Natural killer cell (primary cell): ENCODE data around the gene SLAIN2. TPM values are rescaled to one million over a fixed set of nuclear protein-coding genes. Genes with fewer than 3 reads are reported as not detected.

Source experiments
- ATAC-seq, 3 donors: fragments of 150-1000 bp in 2 of 3; fragments of 200-7000 bp in 1 of 3; cut with Tn5 transposase; 1 replicate in 1 of 3; 2 replicates in 2 of 3; pipeline ENCODE4 v1.10.0; 2021; ENCODE audit warnings: mild to moderate bottlenecking in 2 of 3, moderate library complexity in 2 of 3
- DNase-seq, 2 donors: peaks; one replicate each; pipeline versions ENCODE4 v3.0.0 to v3.0.0-alpha.2; 2013 to 2021; ENCODE audit warnings: mixed read lengths in 1 of 2
- H3K27ac ChIP-seq: one replicate; pipeline ENCODE4 v1.5.1; 2013; ENCODE audit warnings: mild to moderate bottlenecking, low read length
- H3K27me3 ChIP-seq: one replicate; pipeline ENCODE4 v1.6.1; 2013; ENCODE audit warnings: low read length; ENCODE audit not compliant: control insufficient read depth, insufficient read depth
- H3K36me3 ChIP-seq: one replicate; pipeline ENCODE4 v1.6.1; 2013; ENCODE audit warnings: low read length; ENCODE audit not compliant: control insufficient read depth, insufficient read depth
- H3K4me1 ChIP-seq: one replicate; pipeline ENCODE4 v1.6.1; 2013; ENCODE audit warnings: low read length; ENCODE audit not compliant: control insufficient read depth, insufficient read depth
- H3K4me3 ChIP-seq: one replicate; pipeline ENCODE4 v1.5.1; 2013; ENCODE audit warnings: low read length
- H3K9me3 ChIP-seq: one replicate; pipeline ENCODE4 v1.6.1; 2013; ENCODE audit warnings: low read length; ENCODE audit not compliant: control insufficient read depth, insufficient read depth
- H3K27ac Mint-ChIP-seq, 2 donors: one replicate each; pipeline ENCODE4 v1.8.0; 2022; ENCODE audit warnings: mild to moderate bottlenecking in 2 of 2, mixed read lengths in 2 of 2, moderate library complexity in 1 of 2
- H3K27me3 Mint-ChIP-seq, 2 donors: one replicate each; pipeline ENCODE4 v1.8.0; 2022; ENCODE audit warnings: low read depth in 2 of 2, mixed read lengths in 2 of 2
- H3K36me3 Mint-ChIP-seq: one replicate; pipeline ENCODE4 v1.8.0; 2022; ENCODE audit warnings: mixed read lengths
- H3K4me1 Mint-ChIP-seq, 2 donors: one replicate each; pipeline ENCODE4 v1.8.0; 2022; ENCODE audit warnings: mixed read lengths in 2 of 2
- H3K4me3 Mint-ChIP-seq: one replicate; pipeline ENCODE4 v1.8.0; 2022; ENCODE audit warnings: mild to moderate bottlenecking, moderate library complexity, mixed read lengths
- H3K9me3 Mint-ChIP-seq, 2 donors: one replicate each; pipeline ENCODE4 v1.8.0; 2022; ENCODE audit warnings: mixed read lengths in 2 of 2
- CTCF ChIP-seq: fragments of 200-600 bp; IDR thresholded peaks from one replicate; pipeline ENCODE4 v1.8.0; 2022; ENCODE audit warnings: antibody characterized with exemption
- WGBS: methylation state at CpG from one replicate; pipeline ENCODE4 v1.1.7; 2013; ENCODE audit warnings: missing lambda C conversion rate; ENCODE audit not compliant: insufficient coverage; 5-methylcytosine and 5-hydroxymethylcytosine counted together
- intact Hi-C: fragments of 100-400 bp; cut with micrococcal nuclease; formaldehyde crosslinking; loops from one replicate; pipeline ENCODE4 v1.14.2; 2022
- total RNA-seq, 4 donors: library from RNA; stranded (reverse); fragments of 120-200 nt in 1 of 4; gene quantifications; one replicate each; pipeline versions ENCODE4 v1.2.3 to v1.2.4, GENCODE V29; 2013 to 2022

SLAIN2 gene
- total RNA-seq, 3 donors from 2014 or later (not counting 1 experiment from before 2014, with no cell fraction given) = 76.9 to 103 (median 98.5) TPM

- Mint-ChIP-seq H3K4me3 (no peak overlapping the region), H3K4me1 (no peaks in the 10 kb centered on the region), H3K27me3 (peaks cover 5 to 7% of the 10 kb centered on the region in 2 donors), H3K36me3 (no peaks in the 10 kb centered on the region), H3K27ac (no peak overlapping the region), H3K9me3 (no peaks in the 10 kb centered on the region)
- H3K9me3 ChIP-seq = no peaks in the 10 kb centered on the region
- H3K4me3 ChIP-seq = no peak overlapping the region
- WGBS = 100% methylated on average over 3 of the region's 5 CpGs
- no peak for TF ChIP-seq CTCF
- H3K4me1 ChIP-seq = no peaks in the 10 kb centered on the region
- H3K36me3 ChIP-seq = no peaks in the 10 kb centered on the region
- intact Hi-C loops = no loop called here
- H3K27me3 ChIP-seq = no peaks in the 10 kb centered on the region
- ATAC-seq = no peak
- DNase-seq = no peak
- H3K27ac ChIP-seq = no peak overlapping the region
Measured at GRCh38 chr4:48332661-48333060, 8.7 kb upstream of the SLAIN2 start.

- no peak for TF ChIP-seq CTCF
- no peaks in the 10 kb centered on the region for H3K27me3 ChIP-seq
- H3K27ac ChIP-seq = no peak overlapping the region
- no peak for ATAC-seq
- no peaks in the 10 kb centered on the region for H3K36me3 ChIP-seq
- Mint-ChIP-seq H3K9me3 (no peaks in the 10 kb centered on the region), H3K4me1 (no peaks in the 10 kb centered on the region), H3K36me3 (no peaks in the 10 kb centered on the region), H3K27me3 (peaks cover 0 to 7% of the 10 kb centered on the region in 2 donors), H3K27ac (no peak overlapping the region), H3K4me3 (no peak overlapping the region)
- intact Hi-C loops = no loop called here
- H3K4me1 ChIP-seq = no peaks in the 10 kb centered on the region
- no peak for DNase-seq
- 89% methylated on average over 1 of the region's 3 CpGs for WGBS
- H3K9me3 ChIP-seq = no peaks in the 10 kb centered on the region
- H3K4me3 ChIP-seq = no peak overlapping the region
Measured at GRCh38 chr4:48333587-48333986, 7.7 kb upstream of the SLAIN2 start.

- no peak for TF ChIP-seq CTCF
- Mint-ChIP-seq H3K4me3 (no peak overlapping the region), H3K4me1 (no peaks in the 10 kb centered on the region), H3K36me3 (no peaks in the 10 kb centered on the region), H3K9me3 (no peaks in the 10 kb centered on the region), H3K27ac (no peak overlapping the region), H3K27me3 (peaks cover 0 to 7% of the 10 kb centered on the region in 2 donors)
- H3K9me3 ChIP-seq = no peaks in the 10 kb centered on the region
- no peak overlapping the region for H3K27ac ChIP-seq
- ATAC-seq (no peak), DNase-seq (no peak)
- H3K4me3 ChIP-seq = no peak overlapping the region
- WGBS = 98% methylated on average over 4 of the region's 4 CpGs
- intact Hi-C loops = no loop called here
- H3K4me1 ChIP-seq = no peaks in the 10 kb centered on the region
- H3K27me3 ChIP-seq = no peaks in the 10 kb centered on the region
- no peaks in the 10 kb centered on the region for H3K36me3 ChIP-seq
Measured at GRCh38 chr4:48334236-48334635, 7.1 kb upstream of the SLAIN2 start.

GRCh38 chr4:48334900-48335384 is 6.4 kb upstream of the SLAIN2 start:
- peaks cover 0 to 7% of the 10 kb centered on the region in 2 donors for H3K27me3 Mint-ChIP-seq
- no peaks in the 10 kb centered on the region for H3K9me3 ChIP-seq
- WGBS = 85% methylated on average over 4 of the region's 5 CpGs
- no peaks in the 10 kb centered on the region for H3K36me3 Mint-ChIP-seq
- H3K36me3 ChIP-seq = no peaks in the 10 kb centered on the region
- H3K9me3 Mint-ChIP-seq = no peaks in the 10 kb centered on the region
- intact Hi-C loops = no loop called here
- H3K27ac Mint-ChIP-seq = no peak overlapping the region
- ATAC-seq = no peak
- no peak overlapping the region for H3K4me3 Mint-ChIP-seq
- H3K4me1 ChIP-seq = no peaks in the 10 kb centered on the region
- no peak overlapping the region for H3K4me3 ChIP-seq
- no peak for DNase-seq
- no peak overlapping the region for H3K27ac ChIP-seq
- peaks cover 1 to 2% of the 10 kb centered on the region in 2 donors for H3K4me1 Mint-ChIP-seq
- H3K27me3 ChIP-seq = no peaks in the 10 kb centered on the region
- no peak for TF ChIP-seq CTCF
